Skeletal muscle satellite cell (primary cell): ENCODE data around the gene OR2T35. TPM values are rescaled to one million over a fixed set of nuclear protein-coding genes. Genes with fewer than 3 reads are reported as not detected.
"Not testable (repeated sequence)": the region's sequence is repeated elsewhere in the genome, so short reads cannot be mapped to it uniquely, and the experiment has no call there.

Experiments
- H3K27me3 ChIP-seq: 2 replicates; pipeline ENCODE4 v1.7.0; 2013; ENCODE audit warnings: low read length; ENCODE audit not compliant: control insufficient read depth, insufficient read depth
- H3K36me3 ChIP-seq: 2 replicates; pipeline ENCODE4 v1.7.0; 2013; ENCODE audit warnings: mild to moderate bottlenecking, control low read depth, low read length; ENCODE audit not compliant: insufficient read depth
- H3K4me1 ChIP-seq: 2 replicates; pipeline ENCODE4 v1.7.0; 2013; ENCODE audit warnings: low read length; ENCODE audit not compliant: control insufficient read depth, insufficient read depth
- H3K4me2 ChIP-seq: 2 replicates; pipeline ENCODE4 v1.7.0; 2013; ENCODE audit warnings: mild to moderate bottlenecking, low read length
- H3K4me3 ChIP-seq: 2 replicates; pipeline ENCODE4 v1.7.0; 2013; ENCODE audit warnings: low read length
- H3K9ac ChIP-seq: 2 replicates; pipeline ENCODE4 v1.7.0; 2013; ENCODE audit warnings: mild to moderate bottlenecking, low read depth, low read length, moderate library complexity
- H3K9me3 ChIP-seq: replicated peaks from 2 replicates; pipeline ENCODE4 v1.7.0; 2013; ENCODE audit warnings: mild to moderate bottlenecking, control low read depth, low read length
- total RNA-seq: library from RNA; depleted of rRNA; stranded (reverse); fragments of >200 nt; gene quantifications from 2 replicates; pipeline ENCODE4 v1.2.3, GENCODE V29; 2012; rRNA removed

The OR2T35 gene, protein sequence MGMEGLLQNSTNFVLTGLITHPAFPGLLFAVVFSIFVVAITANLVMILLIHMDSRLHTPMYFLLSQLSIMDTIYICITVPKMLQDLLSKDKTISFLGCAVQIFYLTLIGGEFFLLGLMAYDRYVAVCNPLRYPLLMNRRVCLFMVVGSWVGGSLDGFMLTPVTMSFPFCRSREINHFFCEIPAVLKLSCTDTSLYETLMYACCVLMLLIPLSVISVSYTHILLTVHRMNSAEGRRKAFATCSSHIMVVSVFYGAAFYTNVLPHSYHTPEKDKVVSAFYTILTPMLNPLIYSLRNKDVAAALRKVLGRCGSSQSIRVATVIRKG
- not detected in 2 replicates for total RNA-seq

DNA sequence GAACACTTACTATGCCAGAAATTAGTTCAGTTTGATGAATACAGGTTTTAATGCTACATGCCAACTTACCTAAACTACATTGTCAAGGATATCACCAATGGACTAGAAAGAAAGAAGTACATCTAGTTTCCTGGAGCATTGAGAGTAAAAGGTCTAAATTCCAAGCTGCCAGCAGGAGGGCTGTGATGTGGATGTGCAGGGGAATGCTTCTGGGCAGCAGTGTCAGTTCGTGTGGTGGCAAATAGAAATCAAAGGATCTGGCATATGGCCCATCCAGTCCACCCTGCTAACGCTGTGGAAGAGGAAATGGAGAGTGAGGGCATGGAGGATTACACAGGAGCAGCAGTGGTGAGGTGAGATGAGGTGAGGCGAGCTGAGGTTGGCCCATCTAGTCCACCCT is at the start of gene OR2T35:
Gene OR2T35 (minus strand): TSS at position 101 of the 400 bp plus-strand sequence. CDS start 6,020 bp downstream, outside the sequence.
- H3K9ac ChIP-seq, H3K27me3 ChIP-seq, H3K4me2 ChIP-seq, H3K4me3 ChIP-seq, H3K36me3 ChIP-seq, H3K4me1 ChIP-seq, H3K9me3 ChIP-seq: not testable (repeated sequence)

- peaks cover 3% of the 10 kb centered on the region for H3K9me3 ChIP-seq
- H3K36me3 ChIP-seq = no peaks in the 10 kb centered on the region
- H3K4me1 ChIP-seq = no peaks in the 10 kb centered on the region
- H3K4me3 ChIP-seq = no peak overlapping the region
- no peaks in the 10 kb centered on the region for H3K27me3 ChIP-seq
- H3K9ac ChIP-seq = no peak overlapping the region
- no peak overlapping the region for H3K4me2 ChIP-seq
These were observed 46.6 kb upstream of the OR2T35 start for GRCh38 chr1:248691567-248692155.

DNA sequence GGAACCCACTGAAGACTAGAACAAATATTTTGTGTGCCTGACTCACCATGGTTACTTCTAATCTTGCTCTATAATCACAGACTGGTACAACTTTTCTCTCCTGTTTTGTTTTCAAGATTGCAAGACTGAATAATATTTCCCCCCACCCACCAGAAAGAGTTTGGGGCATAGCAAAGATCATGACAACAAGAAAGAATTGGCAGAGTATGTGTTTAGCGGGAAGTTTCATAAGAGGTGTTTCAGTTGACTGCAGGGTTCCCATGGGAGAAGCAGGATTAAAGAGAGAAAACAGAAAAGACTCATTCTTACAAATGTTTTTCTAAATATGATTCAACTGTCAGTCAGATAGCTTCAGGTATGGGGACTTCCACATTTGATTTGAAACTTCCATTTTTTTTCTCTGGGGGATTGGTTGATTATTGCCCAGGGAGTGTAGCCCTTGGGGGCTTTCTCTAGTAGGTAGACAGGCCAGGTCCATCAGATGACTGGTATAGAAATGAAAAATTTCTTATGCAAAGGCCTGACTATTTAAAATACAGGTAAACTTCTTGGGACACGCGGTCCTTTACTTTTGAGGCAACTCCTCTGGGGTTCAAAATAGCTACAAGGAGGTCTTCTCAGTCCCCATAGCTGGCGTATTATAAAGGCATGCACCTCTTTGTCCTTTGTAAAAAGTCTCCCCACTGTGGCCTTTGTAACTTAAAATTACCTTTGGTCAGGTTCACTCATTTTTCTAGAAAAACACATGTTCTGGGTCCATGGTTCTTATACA is 43.6 kb upstream of the OR2T35 start:
- Histone ChIP-seq H3K27me3 (no peaks in the 10 kb centered on the region), H3K4me2 (no peak overlapping the region), H3K9ac (no peak overlapping the region), H3K36me3 (no peaks in the 10 kb centered on the region), H3K4me3 (no peak overlapping the region), H3K4me1 (no peaks in the 10 kb centered on the region), H3K9me3 (peaks cover 3% of the 10 kb centered on the region)

- Histone ChIP-seq H3K36me3 (no peaks in the 10 kb centered on the region), H3K27me3 (no peaks in the 10 kb centered on the region), H3K9ac (no peak overlapping the region), H3K4me1 (no peaks in the 10 kb centered on the region), H3K4me3 (no peak overlapping the region), H3K9me3 (no peaks in the 10 kb centered on the region), H3K4me2 (no peak overlapping the region)
These were observed 41.7 kb upstream of the OR2T35 start for GRCh38 chr1:248686815-248687214.

DNA sequence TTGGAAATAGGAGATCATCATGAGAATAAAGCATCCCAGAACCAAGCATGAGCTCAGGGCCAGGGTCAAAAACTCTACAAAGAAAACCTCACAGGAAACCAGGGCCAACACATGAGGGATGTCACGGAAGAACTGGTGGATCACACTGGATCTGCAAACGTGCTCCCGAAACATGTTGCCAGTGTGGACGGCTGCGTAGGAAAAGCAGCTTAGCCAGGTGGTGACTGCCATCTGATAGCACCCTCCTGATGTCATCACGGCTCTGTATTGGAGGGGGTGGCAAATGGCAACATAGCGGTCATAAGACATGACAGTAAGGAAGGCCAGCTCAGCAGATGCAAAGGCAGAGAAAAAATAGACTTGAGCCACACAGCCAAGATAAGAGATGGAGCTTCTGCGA is 36.6 kb upstream of the OR2T35 start:
- H3K36me3 ChIP-seq = no peaks in the 10 kb centered on the region
- no peaks in the 10 kb centered on the region for H3K4me1 ChIP-seq
- H3K9me3 ChIP-seq = no peaks in the 10 kb centered on the region
- H3K4me2 ChIP-seq = no peak overlapping the region
- H3K9ac ChIP-seq = no peak overlapping the region
- H3K4me3 ChIP-seq = no peak overlapping the region
- H3K27me3 ChIP-seq = no peaks in the 10 kb centered on the region

DNA sequence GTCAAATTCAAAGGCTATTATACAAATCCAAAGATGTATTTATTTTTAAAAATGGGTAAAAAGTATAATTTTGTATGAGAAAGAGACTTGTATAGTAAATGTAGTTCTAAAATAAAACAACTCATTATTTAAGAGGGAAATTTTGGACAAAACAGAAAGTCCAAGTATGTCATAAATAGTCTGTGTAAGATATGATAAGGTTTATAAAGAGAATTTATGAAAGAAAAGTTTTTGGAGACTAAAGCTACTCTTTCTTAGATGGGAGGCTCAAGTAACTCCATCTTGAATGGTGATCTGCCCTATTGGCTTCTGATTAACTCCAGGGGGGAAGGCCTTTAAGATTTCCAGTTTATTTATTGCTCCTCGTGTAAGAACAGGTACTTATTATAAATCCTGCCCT is 24.9 kb upstream of the OR2T35 start:
- Histone ChIP-seq H3K36me3 (no peaks in the 10 kb centered on the region), H3K9ac (no peak overlapping the region)

GRCh38 chr1:248663453-248664328 is 18.6 kb upstream of the OR2T35 start:
- not testable (repeated sequence) for H3K4me2 ChIP-seq, H3K36me3 ChIP-seq, H3K9ac ChIP-seq

More for the DNA sequence above, 24.9 kb upstream of the OR2T35 start:
- no peak overlapping the region for H3K4me2 ChIP-seq
- no peaks in the 10 kb centered on the region for H3K4me1 ChIP-seq
- no peak overlapping the region for H3K4me3 ChIP-seq
- H3K9me3 ChIP-seq = no peaks in the 10 kb centered on the region
- no peaks in the 10 kb centered on the region for H3K27me3 ChIP-seq

GRCh38 chr1:248656797-248657196 is 11.7 kb upstream of the OR2T35 start:
- H3K9ac ChIP-seq, H3K4me1 ChIP-seq, H3K27me3 ChIP-seq, H3K4me2 ChIP-seq, H3K9me3 ChIP-seq, H3K4me3 ChIP-seq, H3K36me3 ChIP-seq: not testable (repeated sequence)

More at GRCh38 chr1:248663453-248664328, 18.6 kb upstream of the OR2T35 start:
- not testable (repeated sequence) for H3K4me1 ChIP-seq, H3K4me3 ChIP-seq, H3K27me3 ChIP-seq, H3K9me3 ChIP-seq

DNA sequence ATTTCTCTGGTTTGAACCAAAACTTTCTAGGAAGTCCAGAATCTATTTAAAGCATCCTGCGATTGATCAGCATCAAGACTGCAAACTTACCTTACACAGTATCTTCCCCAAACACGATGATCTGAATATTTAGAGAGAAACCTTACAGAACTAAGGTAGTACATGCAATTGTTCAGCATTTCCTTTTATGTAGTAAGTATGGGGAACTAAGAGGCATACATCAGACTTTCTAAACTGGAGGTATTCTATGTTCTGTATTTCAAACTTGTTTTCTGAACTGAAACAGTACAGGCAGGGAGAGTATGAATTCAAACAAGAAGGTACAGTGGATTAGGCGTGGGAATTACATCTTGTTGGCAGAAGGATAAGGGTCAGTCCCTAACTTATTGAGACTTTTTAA is 10.3 kb upstream of the OR2T35 start, which contains the start of gene OR2T27:
Gene OR2T27 (minus strand): TSS at position 175 of the 400 bp plus-strand sequence. CDS start 4,644 bp downstream, outside the sequence.
- not testable (repeated sequence) for H3K36me3 ChIP-seq, H3K9me3 ChIP-seq, H3K4me1 ChIP-seq, H3K4me2 ChIP-seq, H3K4me3 ChIP-seq, H3K9ac ChIP-seq, H3K27me3 ChIP-seq

DNA sequence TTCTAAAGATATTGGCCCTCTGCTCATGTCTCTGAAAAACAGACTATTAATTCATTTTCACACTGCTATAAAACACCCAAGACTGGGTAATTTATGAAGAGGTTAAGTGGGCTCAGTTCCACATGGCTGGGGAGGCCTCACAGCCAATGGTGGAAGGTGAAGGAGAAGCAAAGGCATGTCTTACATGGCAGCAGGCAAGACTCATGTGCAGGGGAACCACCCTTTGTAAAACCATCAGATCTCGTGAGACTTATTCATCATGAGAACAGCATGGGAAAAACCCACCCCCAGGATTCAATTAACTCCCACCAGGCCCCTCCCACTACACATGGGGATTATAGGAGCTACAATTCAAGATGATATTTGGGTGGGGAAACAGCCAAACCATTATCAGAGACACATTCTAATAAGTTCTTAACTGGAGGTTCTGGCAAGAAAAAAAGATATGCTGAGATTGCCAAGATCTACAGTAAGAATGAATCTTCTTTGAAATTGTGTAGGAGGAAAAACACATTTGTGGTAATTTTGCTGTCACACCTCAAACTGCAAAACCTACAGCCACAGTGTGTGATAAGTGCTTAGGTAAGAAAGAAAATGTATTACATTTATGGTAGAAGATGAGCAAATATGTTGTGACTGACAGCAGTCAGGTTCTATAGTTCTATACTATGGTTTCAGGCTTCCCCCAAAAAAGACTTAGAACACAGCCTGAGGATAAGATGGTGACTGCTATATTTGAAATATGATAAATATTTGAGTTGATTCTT is 3.9 kb upstream of the OR2T35 start:
- not testable (repeated sequence) for H3K27me3 ChIP-seq, H3K4me2 ChIP-seq, H3K4me3 ChIP-seq, H3K9ac ChIP-seq, H3K4me1 ChIP-seq, H3K36me3 ChIP-seq, H3K9me3 ChIP-seq
